ENCODE results near the gene CDNF. TPM values are rescaled to one million over a fixed set of nuclear protein-coding genes. Genes with fewer than 3 reads are reported as not detected.
A peak's percentile ranks its signal among the peaks of the same experiment; 100 is the strongest.
"Not testable (repeated sequence)": the region's sequence is repeated elsewhere in the genome, so short reads cannot be mapped to it uniquely, and the experiment has no call there.

The CDNF gene
- 4.8 TPM for total RNA-seq

GRCh38 chr10:14837757-14838581, at the start of gene CDNF, which contains the start of the genes HSPA14 and MSANTD7:
Gene CDNF (minus strand): TSS chr10:14838037. CDS start chr10:14837946, 91 bp downstream.
Gene HSPA14 (plus strand): TSS chr10:14838306. CDS start chr10:14838403, 97 bp downstream.
Gene MSANTD7 (plus strand): TSS chr10:14838306. CDS start chr10:14842285, 3,979 bp downstream.
- DNase-seq (ENCODE audit: low spot score) = peak; percentile 100
- peak; percentile 95 for ATAC-seq

GRCh38 chr10:14884082-14884481, 46.2 kb upstream of the CDNF start:
- DNase-seq (ENCODE audit: low spot score) (no peak), ATAC-seq (no peak)

GRCh38 chr10:14880229-14880628, 42.4 kb upstream of the CDNF start:
- DNase-seq (ENCODE audit: low spot score) (no peak), ATAC-seq (no peak)

GRCh38 chr10:14879928-14880193, 42.0 kb upstream of the CDNF start:
- DNase-seq (ENCODE audit: low spot score) = no peak
- no peak for ATAC-seq

GRCh38 chr10:14879124-14879927, 41.5 kb upstream of the CDNF start:
- ATAC-seq (peak; percentile 1), DNase-seq (ENCODE audit: low spot score) (peak; percentile 50)

- DNase-seq (ENCODE audit: low spot score) (peak; percentile 96), ATAC-seq (peak; percentile 93)
Observed at GRCh38 chr10:14878266-14879123, 40.7 kb upstream of the CDNF start, which contains the start of gene SUV39H2. Gene SUV39H2 (plus strand): TSS chr10:14878866. CDS start chr10:14878889, 23 bp downstream.

GRCh38 chr10:14876764-14877163, 38.9 kb upstream of the CDNF start:
- ATAC-seq (no peak), DNase-seq (ENCODE audit: low spot score) (no peak)

GRCh38 chr10:14875941-14876340, 38.1 kb upstream of the CDNF start:
- ATAC-seq = no peak

GRCh38 chr10:14873090-14873760, 35.4 kb upstream of the CDNF start:
- DNase-seq (ENCODE audit: low spot score) (no peak), ATAC-seq (no peak)

More at GRCh38 chr10:14875941-14876340, 38.1 kb upstream of the CDNF start:
- no peak for DNase-seq (ENCODE audit: low spot score)

GRCh38 chr10:14864871-14865270, 27.0 kb upstream of the CDNF start:
- ATAC-seq; DNase-seq (ENCODE audit: low spot score): not testable (repeated sequence)

GRCh38 chr10:14864466-14864865, 26.6 kb upstream of the CDNF start:
- DNase-seq (ENCODE audit: low spot score); ATAC-seq: not testable (repeated sequence)

- DNase-seq (ENCODE audit: low spot score) = no peak
- no peak for ATAC-seq
Observed at GRCh38 chr10:14860791-14861190, 23.0 kb upstream of the CDNF start.

GRCh38 chr10:14859775-14860174, 21.9 kb upstream of the CDNF start:
- DNase-seq (ENCODE audit: low spot score) (no peak), ATAC-seq (no peak)

GRCh38 chr10:14859043-14859442, 21.2 kb upstream of the CDNF start:
- DNase-seq (ENCODE audit: low spot score) (no peak), ATAC-seq (no peak)

- ATAC-seq (no peak), DNase-seq (ENCODE audit: low spot score) (no peak)
Observed at GRCh38 chr10:14858338-14858960, 20.6 kb upstream of the CDNF start.

- no peak for ATAC-seq
- no peak for DNase-seq (ENCODE audit: low spot score)
Observed at GRCh38 chr10:14855453-14855852, 17.6 kb upstream of the CDNF start.

- DNase-seq (ENCODE audit: low spot score) (no peak), ATAC-seq (no peak)
Observed at GRCh38 chr10:14852236-14852635, 14.4 kb upstream of the CDNF start.

GRCh38 chr10:14844948-14845347, 7.1 kb upstream of the CDNF start:
- DNase-seq (ENCODE audit: low spot score) = no peak
- ATAC-seq = no peak

GRCh38 chr10:14843327-14843988, 5.6 kb upstream of the CDNF start:
- DNase-seq (ENCODE audit: low spot score) (no peak), ATAC-seq (no peak)
